Mucosa of stomach (tissue), 1 donor: ENCODE data around the gene HIP1.
"Not testable (repeated sequence)": the region's sequence is repeated elsewhere in the genome, so short reads cannot be mapped to it uniquely, and the experiment has no call there.

Source experiments
- H3K27me3 ChIP-seq: one replicate; pipeline ENCODE4 v1.7.0; 2013; ENCODE audit warnings: mild to moderate bottlenecking, low read length; ENCODE audit not compliant: control insufficient read depth, insufficient read depth
- H3K36me3 ChIP-seq: one replicate; pipeline ENCODE4 v1.7.0; 2013; ENCODE audit warnings: low read length; ENCODE audit not compliant: control insufficient read depth, insufficient read depth
- H3K4me1 ChIP-seq: one replicate; pipeline ENCODE4 v1.7.0; 2013; ENCODE audit warnings: mild to moderate bottlenecking, low read length; ENCODE audit not compliant: control insufficient read depth, insufficient read depth
- H3K4me3 ChIP-seq: one replicate; pipeline ENCODE4 v1.7.0; 2013; ENCODE audit warnings: low read length
- H3K9ac ChIP-seq: one replicate; pipeline ENCODE4 v1.7.0; 2013; ENCODE audit warnings: mild to moderate bottlenecking, low read length, moderate library complexity
- H3K9me3 ChIP-seq: one replicate; pipeline ENCODE4 v1.7.0; 2013; ENCODE audit warnings: mild to moderate bottlenecking, low read length, moderate library complexity; ENCODE audit not compliant: control insufficient read depth
- donor health status: Pancreatic carcinoma.

HIP1 gene

DNA sequence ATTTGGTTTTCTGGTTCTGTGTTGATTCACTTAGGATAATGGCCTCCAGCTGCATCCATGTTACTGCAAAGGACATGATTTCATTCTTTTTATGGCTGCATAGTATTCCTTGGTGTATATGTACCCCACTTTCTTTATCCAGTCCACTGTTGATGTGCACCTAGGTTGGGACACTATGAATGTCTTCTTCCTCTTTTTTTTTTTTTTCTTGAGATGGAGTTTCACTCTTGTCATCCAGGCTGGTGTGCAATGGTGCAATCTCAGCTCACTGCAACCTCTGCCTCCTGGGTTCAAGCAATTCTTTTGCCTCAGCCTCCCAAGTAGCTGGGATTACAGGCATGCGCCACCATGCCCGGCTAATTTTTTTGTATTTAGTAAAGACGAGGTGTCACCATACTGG is 23.1 kb upstream of the HIP1 start:
- H3K4me1 ChIP-seq, H3K27me3 ChIP-seq, H3K9ac ChIP-seq, H3K4me3 ChIP-seq, H3K36me3 ChIP-seq, H3K9me3 ChIP-seq: not testable (repeated sequence)

DNA sequence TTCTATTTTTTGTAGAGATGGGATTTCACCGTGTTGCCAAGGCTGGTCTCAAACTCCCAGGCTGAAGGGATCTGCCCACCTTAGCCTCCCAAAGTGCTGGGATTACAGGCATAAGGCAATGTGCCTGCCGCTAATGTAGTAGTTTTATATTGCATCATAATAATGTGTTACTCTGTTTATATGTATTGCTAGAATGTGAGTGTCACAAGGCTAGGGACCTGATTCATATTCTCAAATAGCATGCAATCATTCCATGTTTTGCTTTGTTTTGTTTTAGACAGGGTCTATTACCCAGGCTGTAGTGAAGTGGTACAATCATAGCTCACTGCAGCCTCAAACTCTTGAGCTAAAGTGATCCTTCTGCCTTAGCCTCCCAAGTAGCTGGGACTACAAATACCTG is 19.8 kb upstream of the HIP1 start:
- no peak overlapping the region for H3K9ac ChIP-seq
- no peaks in the 10 kb centered on the region for H3K36me3 ChIP-seq
- no peaks in the 10 kb centered on the region for H3K27me3 ChIP-seq
- no peaks in the 10 kb centered on the region for H3K4me1 ChIP-seq
- H3K9me3 ChIP-seq: no peaks in the 10 kb centered on the region
- H3K4me3 ChIP-seq: no peak overlapping the region

DNA sequence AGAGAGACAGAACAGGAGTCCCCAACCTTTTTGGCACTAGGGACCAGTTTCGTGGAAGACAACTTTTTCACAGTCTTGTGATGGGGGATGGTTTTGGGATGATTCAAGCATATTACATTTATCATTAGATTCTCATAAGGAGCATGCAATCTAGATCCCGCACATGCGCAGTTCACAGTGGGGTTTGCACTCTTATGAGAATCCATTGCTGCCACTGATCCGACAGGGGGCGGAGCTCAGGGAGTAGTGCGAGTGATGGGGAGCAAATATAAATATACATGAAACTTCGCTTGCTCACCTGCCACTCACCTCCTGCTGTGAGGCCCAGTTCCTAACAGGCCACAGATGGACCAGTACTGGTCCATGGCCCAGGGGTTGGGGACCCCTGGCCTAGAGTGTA is 19.1 kb upstream of the HIP1 start:
- Histone ChIP-seq H3K27me3 (no peaks in the 10 kb centered on the region), H3K36me3 (no peaks in the 10 kb centered on the region), H3K4me3 (no peak overlapping the region), H3K4me1 (no peaks in the 10 kb centered on the region), H3K9ac (no peak overlapping the region), H3K9me3 (no peaks in the 10 kb centered on the region)

DNA sequence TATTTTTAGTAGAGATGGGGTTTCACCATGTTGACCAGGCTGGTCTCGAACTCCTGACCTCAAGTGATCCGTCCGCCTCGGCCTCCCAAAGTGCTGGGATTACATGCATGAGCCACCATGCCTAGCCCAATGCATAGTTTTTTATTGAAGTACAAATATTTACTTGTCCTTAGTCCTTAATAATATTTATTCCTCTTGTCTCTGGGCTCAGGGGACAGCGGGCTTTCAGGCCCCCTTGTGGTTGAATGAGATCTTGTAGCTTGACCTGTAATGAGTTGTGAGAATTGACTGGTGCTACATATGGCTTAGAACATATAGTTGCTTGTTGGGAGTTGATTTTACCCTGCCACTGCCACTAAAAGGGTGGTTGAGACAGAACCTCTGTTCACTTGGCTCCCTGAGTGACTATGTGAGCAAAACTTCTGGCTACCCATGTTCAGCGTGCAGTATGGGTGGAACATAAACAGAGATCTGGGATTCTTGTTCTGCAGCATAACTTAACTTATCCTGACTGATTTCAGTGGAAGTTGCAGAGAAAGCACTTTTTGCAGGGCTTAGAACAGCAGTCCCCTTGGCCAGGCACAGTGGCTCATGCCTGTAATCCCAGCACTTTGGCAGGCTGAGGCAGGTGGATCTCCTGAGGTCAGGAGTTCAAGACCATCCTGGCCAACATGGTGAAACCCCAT is 18.4 kb upstream of the HIP1 start:
- H3K27me3 ChIP-seq: no peaks in the 10 kb centered on the region
- H3K36me3 ChIP-seq: no peaks in the 10 kb centered on the region
- H3K9ac ChIP-seq: no peak overlapping the region
- H3K4me3 ChIP-seq: no peak overlapping the region
- H3K4me1 ChIP-seq: no peaks in the 10 kb centered on the region
- H3K9me3 ChIP-seq: no peaks in the 10 kb centered on the region

DNA sequence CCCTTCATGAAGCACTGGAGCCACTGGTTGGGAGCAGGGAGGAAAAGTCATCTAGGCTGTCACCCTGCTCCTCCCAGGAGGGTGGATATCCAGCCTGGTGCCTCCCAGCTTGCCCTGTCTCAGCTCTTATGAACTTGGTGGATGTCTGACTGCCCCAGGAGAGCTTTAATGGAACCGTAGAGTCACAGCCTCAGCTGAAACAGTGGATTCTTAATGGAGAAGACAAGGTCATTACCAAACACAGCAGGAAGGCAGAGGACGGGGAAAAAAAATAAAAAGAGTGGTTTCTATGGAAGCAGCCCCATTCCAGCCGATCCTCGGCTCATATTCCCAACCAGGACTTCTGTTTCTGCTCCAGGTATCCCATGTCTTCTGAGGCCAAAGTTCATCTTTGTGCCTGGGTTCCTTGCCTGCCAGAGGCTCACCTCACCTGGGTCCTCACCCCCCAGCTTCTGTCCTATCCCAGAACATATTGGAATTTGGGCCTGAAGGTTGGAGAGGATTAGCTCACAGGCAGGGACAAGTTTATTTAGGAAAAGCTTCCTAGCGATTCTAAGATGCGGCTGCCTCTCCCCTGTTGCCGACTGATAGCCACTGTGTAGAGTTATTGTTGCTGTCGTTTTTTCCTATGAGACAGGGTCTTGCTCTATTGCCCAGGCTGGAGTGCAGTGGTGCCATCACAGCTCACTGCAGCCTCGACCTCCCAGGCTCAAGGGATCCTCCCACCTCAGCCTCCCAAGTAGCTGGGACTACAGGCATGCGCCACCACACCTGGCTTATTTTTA is 17.7 kb upstream of the HIP1 start:
- H3K9me3 ChIP-seq: no peaks in the 10 kb centered on the region
- no peak overlapping the region for H3K4me3 ChIP-seq
- H3K27me3 ChIP-seq: no peaks in the 10 kb centered on the region
- H3K36me3 ChIP-seq: no peaks in the 10 kb centered on the region
- H3K9ac ChIP-seq: no peak overlapping the region
- H3K4me1 ChIP-seq: no peaks in the 10 kb centered on the region

DNA sequence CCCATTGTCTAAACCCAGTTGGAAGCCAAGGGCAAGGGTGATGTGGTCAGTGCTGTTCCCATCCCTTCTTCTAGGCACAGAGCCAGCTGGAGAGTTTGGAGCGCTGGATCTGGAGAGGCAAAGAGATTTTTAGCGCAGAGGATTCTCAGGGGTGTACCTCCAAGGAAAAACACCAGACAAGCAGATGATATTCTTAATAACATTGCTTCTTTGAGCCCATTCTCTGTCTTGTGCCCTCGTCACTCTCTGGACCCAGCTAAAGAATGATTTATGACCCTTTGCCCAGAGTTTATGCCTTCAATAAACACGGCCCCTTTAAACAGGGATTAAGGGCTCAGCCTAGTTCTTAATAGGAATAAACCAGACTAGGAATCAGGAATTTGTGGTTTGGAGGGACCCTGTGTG is 4.7 kb upstream of the HIP1 start:
- no peaks in the 10 kb centered on the region for H3K36me3 ChIP-seq
- no peaks in the 10 kb centered on the region for H3K9me3 ChIP-seq
- no peaks in the 10 kb centered on the region for H3K27me3 ChIP-seq
- H3K9ac ChIP-seq: no peak overlapping the region
- peaks cover 12% of the 10 kb centered on the region for H3K4me1 ChIP-seq
- H3K4me3 ChIP-seq: no peak overlapping the region

DNA sequence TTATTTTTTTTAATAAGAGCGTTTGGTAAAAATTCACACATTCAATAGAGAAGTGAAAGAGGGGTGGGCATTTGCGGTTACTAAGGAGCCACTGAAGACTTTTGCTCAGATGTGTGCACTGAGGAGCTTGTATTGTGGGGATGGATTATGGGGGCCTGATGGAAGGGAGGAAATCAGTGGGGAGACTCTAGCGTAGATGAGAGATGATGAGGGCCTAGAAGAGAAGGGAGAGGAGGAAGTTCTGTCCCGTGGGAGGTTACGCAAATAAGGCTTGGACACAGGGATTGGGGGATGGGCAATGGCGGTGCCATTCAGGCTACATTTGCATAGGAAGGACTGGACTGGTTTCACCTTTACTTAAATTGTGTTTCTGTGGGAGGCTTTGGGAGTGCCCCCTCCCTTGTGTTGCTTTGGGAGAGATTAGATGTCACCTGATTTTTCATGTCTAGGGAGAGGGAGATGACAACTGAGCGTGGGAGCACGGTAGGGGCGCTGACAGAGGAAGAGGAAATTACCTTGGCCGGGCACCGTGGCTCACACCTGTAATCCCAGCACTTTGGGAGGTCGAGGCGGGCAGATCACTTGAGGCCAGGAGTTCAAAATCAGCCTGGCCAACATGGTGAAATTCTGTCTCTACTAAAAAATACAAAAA is 2.2 kb upstream of the HIP1 start:
- Histone ChIP-seq H3K36me3 (no peaks in the 10 kb centered on the region), H3K4me3 (no peak overlapping the region), H3K9me3 (no peaks in the 10 kb centered on the region), H3K27me3 (no peaks in the 10 kb centered on the region), H3K9ac (no peak overlapping the region), H3K4me1 (peaks cover 22% of the 10 kb centered on the region)

DNA sequence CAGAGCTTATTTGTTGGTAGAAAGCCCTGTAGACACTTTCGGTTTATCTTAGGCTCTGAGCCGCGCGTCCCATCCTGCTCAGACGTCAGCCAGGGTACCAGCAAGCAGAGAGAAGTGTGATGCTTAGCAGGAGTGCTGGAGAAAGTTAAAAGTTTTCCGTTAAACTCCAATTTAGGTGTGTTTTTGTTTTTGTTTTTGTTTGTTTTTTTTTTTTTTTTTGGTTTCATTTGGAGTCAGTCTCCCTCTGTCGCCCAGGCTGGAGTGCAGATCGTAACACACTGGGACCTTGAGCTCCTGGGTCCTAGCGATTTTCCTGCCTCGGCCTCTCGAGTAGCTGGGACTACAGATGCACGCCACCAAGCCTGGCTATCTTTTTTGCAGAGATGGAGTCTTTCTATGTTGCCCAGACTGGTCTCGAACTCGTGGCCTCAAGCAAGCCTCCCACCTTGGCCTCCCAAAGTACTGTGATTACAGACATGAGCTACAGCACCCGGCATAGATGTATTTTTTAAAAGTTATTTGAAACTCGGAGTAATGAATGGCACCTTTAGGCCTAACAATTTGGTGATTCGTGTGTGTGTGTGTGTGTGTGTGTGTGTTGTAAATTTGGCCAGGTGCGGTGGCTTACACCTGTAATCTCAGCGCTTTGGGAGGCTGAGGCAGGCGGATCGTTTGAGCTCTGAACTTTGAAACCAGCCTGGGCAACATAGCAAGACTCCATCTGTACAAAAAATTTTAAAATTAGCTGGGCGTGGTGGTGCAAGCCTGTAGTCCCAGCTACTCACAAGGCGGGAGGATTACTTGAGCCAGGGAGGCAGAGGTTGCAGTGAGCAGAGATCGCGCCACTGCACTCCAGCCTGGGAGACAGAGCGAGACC is 1.3 kb upstream of the HIP1 start:
- Histone ChIP-seq H3K36me3 (no peaks in the 10 kb centered on the region), H3K27me3 (no peaks in the 10 kb centered on the region), H3K9ac (peak overlapping the region; percentile 66)

DNA sequence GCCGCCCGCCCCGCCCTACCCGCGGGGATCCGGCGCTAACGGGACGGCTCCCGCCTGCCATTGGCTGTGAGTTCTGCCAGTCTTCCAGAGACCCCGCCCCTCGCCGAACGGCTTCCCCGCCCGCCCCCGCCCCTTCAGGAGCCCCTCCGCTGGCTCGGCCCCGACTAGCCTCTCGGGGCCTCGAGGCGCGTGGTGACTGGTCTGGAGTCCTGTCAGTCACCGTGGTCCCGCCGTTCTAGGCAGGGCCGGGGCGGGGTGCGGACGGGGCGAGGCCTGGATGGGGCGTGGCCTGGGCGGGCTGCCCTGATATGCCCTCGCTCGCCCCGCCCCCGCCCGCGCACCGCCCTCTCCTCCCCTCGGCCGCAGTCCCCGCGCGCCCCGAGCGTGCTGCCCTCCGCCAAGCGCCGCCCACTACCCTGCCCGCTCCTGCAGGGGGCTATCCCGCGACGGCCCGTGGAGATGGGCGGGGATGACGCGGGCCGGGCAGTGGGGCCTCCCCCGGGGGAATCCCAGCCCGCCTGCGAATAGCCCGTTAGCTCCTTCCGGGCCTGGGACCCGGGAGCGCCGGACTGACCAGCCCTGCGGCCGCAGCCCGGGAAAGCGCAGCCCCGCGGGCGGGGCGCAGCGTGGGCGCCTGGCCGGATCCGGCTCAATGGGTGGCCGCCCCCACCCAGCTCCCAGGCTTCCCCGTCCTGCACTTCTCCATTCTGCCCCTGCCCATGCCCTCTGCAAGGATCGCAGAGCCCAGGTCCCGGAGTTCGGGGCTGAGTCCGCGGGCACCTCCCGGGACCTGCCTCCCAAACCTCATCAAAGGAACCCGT is 444 bp upstream of the HIP1 start:
- peak overlapping the region; percentile 64 for H3K4me3 ChIP-seq
- H3K27me3 ChIP-seq: no peaks in the 10 kb centered on the region
- peak overlapping the region; percentile 82 for H3K9ac ChIP-seq
- H3K4me1 ChIP-seq: peaks cover 22% of the 10 kb centered on the region
- no peaks in the 10 kb centered on the region for H3K9me3 ChIP-seq
- H3K36me3 ChIP-seq: no peaks in the 10 kb centered on the region

More for the DNA sequence above, 1.3 kb upstream of the HIP1 start:
- Histone ChIP-seq H3K9me3 (no peaks in the 10 kb centered on the region), H3K4me3 (peak overlapping the region; percentile 48), H3K4me1 (peaks cover 22% of the 10 kb centered on the region)

DNA sequence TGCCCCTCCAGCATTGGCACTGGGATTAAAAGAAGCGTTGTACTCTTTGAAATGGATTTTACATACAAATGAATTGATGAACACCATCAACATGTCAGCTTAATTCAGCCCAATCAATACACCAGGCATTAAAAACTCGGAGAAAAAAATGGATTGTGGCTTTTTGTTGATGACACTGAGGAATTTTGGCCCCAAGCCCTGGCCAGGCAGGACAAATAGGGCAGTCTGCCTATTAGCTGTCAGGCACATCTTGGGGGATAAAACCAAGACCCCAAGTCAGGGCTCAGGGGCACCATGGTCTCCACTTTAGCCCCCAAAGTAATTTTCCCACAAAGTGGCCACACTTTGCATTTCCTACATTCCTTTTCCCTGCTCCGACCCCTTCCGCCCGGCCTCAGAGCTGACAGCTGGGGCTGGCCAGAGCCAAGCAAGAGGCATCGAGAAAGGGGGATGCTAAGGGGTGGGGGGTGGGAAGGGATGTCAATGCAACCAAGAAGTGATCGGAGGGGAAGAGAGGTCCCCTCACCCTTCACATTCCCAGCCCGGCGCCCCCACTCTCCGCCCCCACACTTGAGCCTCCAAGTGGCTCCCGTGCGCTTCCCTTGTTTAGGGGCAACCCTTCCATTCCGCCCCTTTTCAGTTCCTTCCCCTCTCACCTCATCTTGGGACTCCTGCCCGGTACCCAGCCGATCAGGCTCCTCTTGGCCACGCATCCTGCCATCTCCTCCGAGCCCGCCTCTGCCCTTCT is 711 bp downstream of the HIP1 start:
- Histone ChIP-seq H3K9ac (peak overlapping the region; percentile 82), H3K36me3 (no peaks in the 10 kb centered on the region), H3K9me3 (no peaks in the 10 kb centered on the region), H3K27me3 (no peaks in the 10 kb centered on the region), H3K4me1 (peaks cover 22% of the 10 kb centered on the region), H3K4me3 (peak overlapping the region; percentile 64)
